GM21737 (cell line): ENCODE data around the gene GJA3.
"Not testable (repeated sequence)": the region's sequence is repeated elsewhere in the genome, so short reads cannot be mapped to it uniquely, and the experiment has no call there.

Source experiments
- ATAC-seq: cut with Tn5 transposase; IDR thresholded peaks from one replicate; pipeline ENCODE4 v1.9.1; 2021; ENCODE audit warnings: mild to moderate bottlenecking, moderate library complexity; ENCODE audit not compliant: unreplicated experiment

Gene GJA3

GRCh38 chr13:20153290-20153689 is 7.6 kb downstream of the GJA3 start:
- not testable (repeated sequence) for ATAC-seq

GRCh38 chr13:20151612-20152011 is 9.2 kb downstream of the GJA3 start:
- no peak for ATAC-seq

GRCh38 chr13:20151016-20151415 is 9.8 kb downstream of the GJA3 start:
- ATAC-seq: no peak

- no peak for ATAC-seq
These were observed 10.3 kb downstream of the GJA3 start for GRCh38 chr13:20150561-20150960.

GRCh38 chr13:20149762-20150161 is 11.1 kb downstream of the GJA3 start:
- ATAC-seq: no peak

- ATAC-seq: no peak
These were observed 12.2 kb downstream of the GJA3 start for GRCh38 chr13:20148501-20149183.

GRCh38 chr13:20146381-20146780 is 14.5 kb downstream of the GJA3 start:
- no peak for ATAC-seq

GRCh38 chr13:20145521-20145920 is 15.3 kb downstream of the GJA3 start:
- ATAC-seq: no peak

GRCh38 chr13:20144141-20144850 is 16.6 kb downstream of the GJA3 start:
- ATAC-seq: no peak

- ATAC-seq: no peak
These were observed 17.8 kb downstream of the GJA3 start for GRCh38 chr13:20142927-20143480.

- no peak for ATAC-seq
These were observed 18.6 kb downstream of the GJA3 start for GRCh38 chr13:20142023-20142926.

- ATAC-seq: no peak
These were observed 19.4 kb downstream of the GJA3 start for GRCh38 chr13:20141238-20142022.

GRCh38 chr13:20140487-20140886 is 20.4 kb downstream of the GJA3 start:
- ATAC-seq: no peak

GRCh38 chr13:20137875-20138274 is 23.0 kb downstream of the GJA3 start:
- ATAC-seq: no peak

- ATAC-seq: no peak
These were observed 23.8 kb downstream of the GJA3 start for GRCh38 chr13:20136781-20137703.

- no peak for ATAC-seq
These were observed 26.1 kb downstream of the GJA3 start for GRCh38 chr13:20134732-20135131.

GRCh38 chr13:20132052-20132634 is 28.7 kb downstream of the GJA3 start:
- ATAC-seq: no peak

- no peak for ATAC-seq
These were observed 29.6 kb downstream of the GJA3 start for GRCh38 chr13:20131057-20131832.
